Measurements from ENCODE around the gene ZBTB20.
"Not testable (repeated sequence)": the region's sequence is repeated elsewhere in the genome, so short reads cannot be mapped to it uniquely, and the experiment has no call there.

The ZBTB20 gene

DNA sequence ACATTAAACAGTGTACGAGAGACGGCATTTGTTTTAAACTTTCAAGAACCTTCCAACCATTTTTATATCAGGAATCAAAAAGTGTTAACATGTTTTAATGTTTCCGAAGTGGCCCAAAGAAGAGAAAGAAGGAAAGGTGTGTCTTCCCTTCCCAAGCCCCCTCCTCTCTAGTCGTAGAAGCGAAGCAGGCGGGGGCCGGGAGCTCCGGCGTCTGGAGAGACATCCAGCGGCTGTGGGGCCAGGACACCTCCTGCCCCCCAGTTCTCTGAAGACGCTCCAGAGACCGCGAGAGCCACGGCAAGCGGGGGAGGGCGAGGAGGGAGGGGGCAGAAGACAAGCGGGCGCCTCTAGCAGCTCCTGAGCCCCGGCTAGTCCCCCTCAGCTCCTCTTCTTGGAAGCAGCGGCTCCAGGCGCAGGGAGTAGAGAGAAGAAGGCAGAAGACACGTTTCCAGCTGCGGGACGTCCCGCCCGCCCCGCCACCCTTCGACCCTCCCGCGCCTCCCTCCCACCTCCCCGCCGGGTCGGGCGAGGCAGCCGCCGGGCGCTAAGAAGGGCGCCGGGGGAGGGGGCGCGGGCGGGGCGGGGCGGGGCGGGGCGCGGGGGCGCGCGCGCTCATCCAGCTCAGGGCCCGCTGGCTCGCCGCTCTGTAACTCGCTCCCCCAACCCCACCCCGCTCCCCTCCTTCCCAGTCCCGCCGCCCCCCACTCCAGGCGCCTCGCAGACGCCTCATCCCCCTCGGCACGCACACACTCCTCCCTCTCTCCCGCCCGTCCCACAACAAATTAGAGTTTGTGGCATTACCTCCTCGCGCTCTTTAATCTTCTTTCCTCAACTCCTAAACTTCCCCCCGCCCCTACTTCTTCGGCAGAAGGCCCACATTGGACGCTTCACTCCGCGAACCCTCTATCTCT is at the start of gene ZBTB20:
Gene ZBTB20, minus strand, starts transcription at position 871 of the 911 bp plus-strand sequence.
- FAIRE-seq: no peak

GRCh38 chr3:115194476-115194875 is 47.4 kb upstream of the ZBTB20 start:
- FAIRE-seq (no peak), DNase-seq (ENCODE audit: insufficient read length, low spot score) (no peak)

More for the DNA sequence above, at the start of gene ZBTB20:
- DNase-seq (ENCODE audit: insufficient read length, low spot score): peak; percentile 24

DNA sequence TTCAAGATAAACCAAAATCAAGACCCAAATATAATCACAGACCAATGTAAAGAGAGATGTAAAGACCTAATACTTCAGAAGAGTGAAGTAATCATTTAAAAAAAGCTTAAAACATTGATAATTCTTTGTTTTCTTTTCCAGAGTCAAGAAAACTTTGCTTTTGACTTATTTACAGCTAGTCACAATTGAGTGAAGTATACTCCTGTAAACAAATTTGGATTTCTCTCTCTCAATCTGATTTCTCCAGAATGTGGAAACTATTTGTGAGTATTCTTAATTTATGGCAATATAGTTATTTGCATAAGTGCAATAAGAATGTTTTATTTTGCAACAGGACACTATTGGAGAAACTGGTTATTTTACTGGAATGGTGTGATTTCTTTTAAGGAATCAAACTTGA is 43.7 kb upstream of the ZBTB20 start:
- FAIRE-seq: no peak

GRCh38 chr3:115187149-115187757 is 40.2 kb upstream of the ZBTB20 start:
- FAIRE-seq: no peak

More for the DNA sequence above, 43.7 kb upstream of the ZBTB20 start:
- DNase-seq (ENCODE audit: insufficient read length, low spot score): no peak

DNA sequence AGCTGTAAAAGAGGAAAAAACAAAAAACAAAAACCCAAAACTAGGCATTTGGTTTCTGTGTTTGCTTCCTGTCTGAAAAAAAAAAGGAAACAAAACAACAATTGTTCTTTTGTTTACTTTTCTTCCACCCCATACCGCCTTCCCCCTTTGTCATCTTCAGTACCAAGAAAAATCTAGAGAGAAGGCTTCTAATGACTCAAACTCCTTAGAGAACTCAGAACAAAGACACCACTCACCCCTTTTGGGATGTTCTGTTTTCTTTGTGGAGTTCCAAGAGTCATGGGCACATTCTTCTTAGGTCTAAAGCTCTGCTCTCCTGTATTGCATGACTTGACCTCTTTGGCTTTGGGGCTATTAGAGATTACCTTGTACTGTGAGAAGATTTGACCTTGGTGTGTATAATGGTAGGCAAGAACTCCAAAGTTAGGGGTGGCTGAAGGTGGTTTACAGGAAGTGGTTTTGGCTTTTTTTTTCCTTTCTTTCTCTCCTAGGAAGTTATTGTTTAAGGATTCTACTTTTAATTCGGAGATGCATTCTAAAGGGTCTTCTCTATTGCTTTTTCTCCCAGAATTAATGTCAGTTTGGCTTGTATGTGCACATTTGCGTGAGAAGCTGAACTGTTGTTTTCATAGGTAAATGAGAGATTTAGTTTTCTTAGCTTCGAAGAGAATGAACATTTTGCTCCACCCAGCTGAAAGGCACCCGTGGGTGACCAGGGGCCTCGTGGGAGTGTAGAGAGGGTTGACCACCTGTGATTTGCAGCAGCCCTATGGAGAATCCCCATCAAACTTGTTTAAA is 39.5 kb upstream of the ZBTB20 start:
- FAIRE-seq (no peak), DNase-seq (ENCODE audit: insufficient read length, low spot score) (no peak)

More at GRCh38 chr3:115187149-115187757, 40.2 kb upstream of the ZBTB20 start:
- no peak for DNase-seq (ENCODE audit: insufficient read length, low spot score)

DNA sequence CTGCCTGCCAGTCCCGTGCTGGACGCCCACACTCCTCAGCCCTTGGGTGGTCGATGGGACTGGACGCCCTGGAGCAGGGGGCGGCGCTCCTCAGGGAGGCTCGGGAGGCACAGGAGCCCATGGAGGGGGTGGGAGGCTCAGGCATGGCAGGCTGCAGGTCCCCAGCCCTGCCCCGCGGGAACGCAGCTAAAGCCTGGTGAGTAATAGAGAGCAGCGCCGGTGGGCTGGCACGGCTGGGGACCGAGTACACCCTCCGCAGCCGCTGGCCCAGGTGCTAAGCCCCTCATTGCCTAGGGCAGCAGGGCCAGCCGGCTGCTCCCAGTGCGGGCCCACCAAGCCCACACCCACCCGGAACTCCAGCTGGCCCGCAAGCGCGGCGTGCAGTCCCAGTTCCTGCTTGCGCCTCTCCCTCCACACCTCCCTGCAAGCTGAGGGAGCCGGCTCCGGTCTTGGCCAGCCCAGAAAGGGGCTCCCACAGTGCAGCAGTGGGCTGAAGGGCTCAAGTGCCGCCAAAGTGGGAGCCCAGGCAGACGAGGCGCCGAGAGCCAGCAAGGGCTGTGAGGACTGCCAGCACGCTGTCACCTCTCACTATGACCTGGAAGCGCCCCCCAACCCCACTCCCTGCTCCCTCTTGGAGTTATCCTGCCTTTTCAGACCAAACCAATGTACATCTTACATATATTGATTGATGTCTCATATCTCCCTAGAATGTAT is 37.9 kb upstream of the ZBTB20 start:
- FAIRE-seq; DNase-seq (ENCODE audit: insufficient read length, low spot score): not testable (repeated sequence)

DNA sequence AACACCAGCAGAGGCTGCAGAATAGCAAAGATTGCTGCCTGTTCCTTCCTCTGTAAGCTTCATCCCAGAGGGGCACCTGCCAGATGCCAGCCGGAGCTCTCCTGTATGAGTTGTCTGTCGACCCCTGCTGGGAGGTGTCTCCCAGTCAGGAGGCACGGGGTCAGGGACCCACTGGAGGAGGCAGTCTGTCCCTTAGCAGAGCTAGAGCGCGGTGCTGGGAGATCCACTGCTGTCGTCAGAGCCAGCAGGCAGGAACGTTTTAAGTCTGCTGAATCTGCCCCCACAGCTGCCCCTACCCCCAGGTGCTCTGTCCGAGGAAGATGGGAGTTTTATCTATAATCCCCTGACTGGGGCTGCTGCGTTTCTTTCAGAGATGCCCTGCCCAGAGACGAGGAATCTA is 31.8 kb upstream of the ZBTB20 start:
- not testable (repeated sequence) for DNase-seq (ENCODE audit: insufficient read length, low spot score); FAIRE-seq

DNA sequence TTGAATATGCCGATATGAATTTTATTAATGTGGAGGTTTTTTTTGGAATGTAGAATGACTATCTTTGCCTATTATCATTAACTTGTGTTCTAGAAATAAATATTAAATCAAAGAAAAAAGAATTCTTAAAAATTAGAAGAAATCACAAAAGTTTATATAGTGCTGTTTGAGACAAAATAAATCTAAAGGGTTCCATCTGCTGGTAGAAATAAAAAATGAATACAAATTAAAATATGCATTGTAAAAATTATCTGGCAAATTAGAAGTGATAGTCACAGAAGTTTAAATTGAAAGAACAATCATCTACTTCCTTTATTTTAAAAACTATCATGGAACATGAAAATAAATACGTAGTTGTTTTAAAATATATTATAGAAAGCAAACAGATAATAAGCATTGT is 22.7 kb upstream of the ZBTB20 start:
- DNase-seq (ENCODE audit: insufficient read length, low spot score): no peak
- no peak for FAIRE-seq

DNA sequence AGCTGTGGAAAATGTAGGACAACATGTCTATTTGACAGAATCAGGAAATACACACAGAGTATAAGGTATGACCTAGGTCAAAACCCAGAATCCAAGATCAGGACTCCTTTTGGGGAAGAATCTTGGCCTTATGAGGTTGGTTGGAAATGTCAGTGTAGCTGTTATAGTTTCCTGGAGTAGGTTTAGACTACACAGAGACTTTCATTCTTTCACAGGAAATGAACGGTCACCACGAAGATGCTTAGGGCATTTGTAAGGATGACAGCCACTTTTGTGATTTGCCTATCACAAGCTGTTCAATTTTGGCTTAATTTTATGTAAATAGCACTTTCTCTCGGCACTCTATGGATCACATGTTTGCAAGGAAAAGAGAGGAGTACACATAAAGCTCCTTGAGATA is 18.6 kb upstream of the ZBTB20 start:
- DNase-seq (ENCODE audit: insufficient read length, low spot score): no peak
- FAIRE-seq: no peak

GRCh38 chr3:115165266-115165665 is 18.2 kb upstream of the ZBTB20 start:
- DNase-seq (ENCODE audit: insufficient read length, low spot score) (no peak), FAIRE-seq (no peak)

GRCh38 chr3:115164374-115165221 is 17.5 kb upstream of the ZBTB20 start:
- DNase-seq (ENCODE audit: insufficient read length, low spot score) (no peak), FAIRE-seq (no peak)

GRCh38 chr3:115162759-115163158 is 15.7 kb upstream of the ZBTB20 start:
- FAIRE-seq: no peak
- no peak for DNase-seq (ENCODE audit: insufficient read length, low spot score)

DNA sequence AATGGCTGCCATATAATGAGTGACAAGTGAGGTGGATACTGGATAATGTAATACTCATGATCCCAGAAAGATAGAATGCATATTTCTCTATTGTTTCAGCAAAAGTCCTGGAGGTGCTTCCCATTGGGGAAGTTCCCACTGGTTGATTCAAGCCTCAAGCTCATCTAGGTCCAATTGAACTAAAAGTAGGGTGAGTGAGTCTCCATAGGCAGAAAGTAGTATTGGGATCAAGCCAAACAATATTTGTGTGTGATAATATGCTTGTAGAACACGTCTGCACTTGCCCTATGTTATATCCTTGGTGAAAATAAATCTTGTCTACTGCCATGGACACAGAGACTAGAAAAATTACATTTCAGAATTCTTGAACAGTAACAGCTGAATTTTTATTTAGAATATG is 14.8 kb upstream of the ZBTB20 start:
- FAIRE-seq (no peak), DNase-seq (ENCODE audit: insufficient read length, low spot score) (no peak)

GRCh38 chr3:115161168-115161834 is 14.2 kb upstream of the ZBTB20 start:
- FAIRE-seq (no peak), DNase-seq (ENCODE audit: insufficient read length, low spot score) (no peak)

DNA sequence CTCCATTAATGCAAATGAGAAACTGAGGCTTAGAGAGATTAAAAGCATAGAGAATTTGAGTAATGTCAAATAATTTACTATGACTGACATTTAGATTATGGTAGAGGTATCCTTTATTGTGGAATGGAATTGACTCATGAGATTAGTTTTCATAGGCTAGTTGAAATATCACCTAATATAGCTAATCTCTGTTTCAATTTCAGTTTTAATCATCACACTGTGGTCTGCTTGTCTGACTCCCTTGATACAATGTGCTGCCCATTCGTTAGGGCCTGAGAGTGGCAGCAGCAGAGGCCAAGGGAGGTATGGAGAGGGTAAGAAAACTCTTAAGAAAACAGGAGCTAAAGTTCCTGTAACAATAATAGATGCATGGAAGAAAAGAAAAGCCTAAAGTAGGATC is 13.2 kb upstream of the ZBTB20 start:
- DNase-seq (ENCODE audit: insufficient read length, low spot score): no peak

DNA sequence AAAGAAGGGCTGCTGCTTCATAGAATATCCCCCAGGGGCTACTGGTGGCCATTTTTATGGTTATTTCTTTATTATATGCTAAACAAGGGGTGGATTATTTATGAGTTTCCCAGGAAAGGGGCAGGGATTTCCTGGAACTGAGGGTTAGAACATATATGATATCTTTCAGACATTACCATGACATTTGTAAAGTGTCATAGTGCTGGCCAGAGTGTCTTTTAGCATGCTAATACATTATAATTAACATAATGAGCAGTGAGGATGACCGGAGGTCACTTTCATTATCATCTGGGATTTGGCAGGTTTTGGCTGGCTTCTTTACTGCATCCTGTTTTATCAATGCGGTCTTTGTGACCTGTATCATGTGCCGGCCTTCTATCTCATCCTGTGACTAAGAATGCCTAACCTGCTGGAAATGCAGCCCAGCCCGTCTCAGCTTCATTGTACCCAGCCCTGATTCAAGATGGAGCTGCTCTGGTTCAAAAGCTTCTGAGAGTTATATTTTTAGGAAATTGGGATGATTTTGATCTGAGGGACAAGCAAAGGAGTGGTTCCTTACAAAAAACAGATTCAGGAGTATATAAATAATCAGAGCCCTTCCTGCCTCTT is 9.1 kb upstream of the ZBTB20 start:
- DNase-seq (ENCODE audit: insufficient read length, low spot score) (no peak), FAIRE-seq (no peak)

More for the DNA sequence above, 13.2 kb upstream of the ZBTB20 start:
- FAIRE-seq: no peak

- DNase-seq (ENCODE audit: insufficient read length, low spot score) (no peak), FAIRE-seq (no peak)
Measured at GRCh38 chr3:115154611-115155010, 7.5 kb upstream of the ZBTB20 start.

- FAIRE-seq: no peak
Measured at GRCh38 chr3:115151921-115152320, 4.8 kb upstream of the ZBTB20 start.

More at GRCh38 chr3:115151921-115152320, 4.8 kb upstream of the ZBTB20 start:
- DNase-seq (ENCODE audit: insufficient read length, low spot score): no peak
